ENCODE measurements around the gene CYP26C1.
"Not testable (repeated sequence)": the region's sequence is repeated elsewhere in the genome, so short reads cannot be mapped to it uniquely, and the experiment has no call there.

The CYP26C1 gene

GRCh38 chr10:93079663-93080349 lies 19.2 kb downstream of the CYP26C1 start:
- DNase-seq = no peak

GRCh38 chr10:93080350-93081046 lies 19.9 kb downstream of the CYP26C1 start:
- DNase-seq = peak; percentile 23 to 39

- no peak for DNase-seq
Observed at GRCh38 chr10:93081318-93081717, 20.7 kb downstream of the CYP26C1 start.

DNA sequence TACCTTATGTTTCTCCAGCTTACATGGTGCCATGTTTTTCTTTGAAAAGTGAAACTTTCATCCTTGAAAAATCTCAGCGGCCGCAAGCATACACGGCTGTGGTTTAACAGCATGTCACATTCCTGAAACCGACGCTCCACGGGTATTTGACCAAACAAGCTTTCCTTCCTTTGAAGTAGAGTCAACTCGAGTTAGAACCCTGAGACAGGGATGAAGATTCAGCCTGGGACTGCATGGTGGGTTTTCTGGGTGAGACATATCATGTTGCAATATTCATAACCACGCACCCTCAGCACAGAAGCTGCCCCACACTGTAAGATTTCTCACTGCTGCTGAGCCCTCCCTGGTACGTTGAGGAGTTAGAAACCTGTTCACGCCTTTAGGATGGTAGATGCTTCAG lies 21.2 kb downstream of the CYP26C1 start:
- DNase-seq = no peak

DNA sequence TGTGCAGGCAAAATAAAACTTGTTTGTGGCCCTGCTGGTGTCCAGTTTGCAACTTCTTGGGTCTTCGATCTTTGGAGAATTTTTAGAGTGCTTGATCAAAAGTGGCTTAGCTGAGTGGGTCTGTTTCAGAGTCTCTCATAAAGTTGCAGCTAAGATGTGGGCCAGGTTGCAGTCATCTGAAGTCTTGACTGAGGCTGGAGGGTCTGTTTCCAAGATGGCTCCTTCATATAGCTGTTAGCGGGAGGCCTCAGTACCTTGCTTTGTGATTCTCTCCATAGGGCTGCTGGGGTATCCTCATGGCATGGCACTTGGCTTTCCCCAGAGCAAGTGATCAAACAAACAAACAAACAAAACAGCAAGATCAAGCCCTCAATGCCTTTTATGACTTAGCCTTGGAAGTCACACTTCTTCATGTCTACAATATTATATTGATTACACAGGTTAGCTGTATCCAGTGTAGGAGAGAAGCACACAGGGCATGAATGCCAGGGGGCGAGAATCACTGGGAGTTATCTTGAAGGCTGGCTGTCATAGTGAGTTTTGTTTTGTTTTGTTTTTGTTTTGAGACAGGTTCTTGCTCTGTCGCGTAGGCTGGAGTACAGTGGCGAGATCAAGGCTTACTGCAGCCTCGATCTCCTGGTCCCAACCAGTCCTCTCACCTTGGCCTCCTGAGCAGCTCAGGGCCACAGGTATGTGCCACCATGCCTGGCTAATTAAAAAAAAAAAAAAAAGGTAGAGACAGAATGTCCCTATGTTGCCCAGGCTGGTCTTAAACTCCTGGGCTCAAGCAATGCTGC lies 23.3 kb downstream of the CYP26C1 start:
- no peak for DNase-seq

DNA sequence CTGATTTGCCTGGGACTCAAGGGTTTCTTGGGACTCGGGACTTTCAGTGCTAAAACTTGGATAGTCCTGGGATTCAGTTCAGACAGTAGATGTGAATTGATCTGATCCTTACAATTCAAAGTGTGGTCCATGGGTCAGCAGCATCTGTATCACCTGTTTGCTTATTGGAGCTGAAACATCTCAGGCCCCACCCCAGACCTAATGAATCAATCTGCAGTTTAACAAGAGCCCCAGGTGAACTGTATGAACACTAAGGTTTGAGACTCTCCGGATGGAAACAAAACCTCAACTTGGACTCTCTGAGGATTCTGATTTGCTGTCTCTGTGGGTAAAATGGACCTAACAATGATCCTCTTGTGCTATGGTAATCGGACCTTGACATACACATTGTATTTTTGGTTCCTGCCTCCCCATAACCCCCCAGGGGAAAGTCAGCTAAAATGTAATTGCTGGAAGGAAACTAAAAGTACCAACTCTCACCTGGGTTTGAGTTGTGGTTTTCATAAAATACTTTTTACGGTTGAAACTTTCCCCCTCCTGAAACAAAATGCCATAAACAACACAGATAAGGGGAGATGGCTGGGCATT lies 24.8 kb downstream of the CYP26C1 start:
- no peak for DNase-seq

- no peak for DNase-seq
Observed at GRCh38 chr10:93086289-93086688, 25.7 kb downstream of the CYP26C1 start.

DNA sequence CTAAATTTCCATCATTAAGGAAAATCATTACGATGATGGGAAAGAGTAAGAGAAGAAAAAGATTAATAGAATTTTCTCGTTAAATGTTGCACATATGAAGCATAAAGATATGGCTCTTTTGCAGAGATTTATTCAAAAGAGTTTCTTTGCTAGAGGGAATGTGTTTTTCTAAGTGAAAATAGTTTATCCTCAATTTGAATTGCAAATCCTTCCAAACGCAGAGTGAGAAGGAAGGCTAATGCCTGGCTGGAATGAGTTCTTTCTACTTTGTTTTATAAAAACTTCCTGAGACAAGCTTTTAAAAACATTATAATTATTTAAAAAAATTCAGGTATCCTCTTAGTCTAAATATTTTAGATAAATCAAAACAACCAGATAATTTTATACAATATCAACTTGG lies 27.2 kb downstream of the CYP26C1 start:
- DNase-seq = no peak

GRCh38 chr10:93088466-93088865 lies 27.9 kb downstream of the CYP26C1 start:
- DNase-seq = no peak

DNA sequence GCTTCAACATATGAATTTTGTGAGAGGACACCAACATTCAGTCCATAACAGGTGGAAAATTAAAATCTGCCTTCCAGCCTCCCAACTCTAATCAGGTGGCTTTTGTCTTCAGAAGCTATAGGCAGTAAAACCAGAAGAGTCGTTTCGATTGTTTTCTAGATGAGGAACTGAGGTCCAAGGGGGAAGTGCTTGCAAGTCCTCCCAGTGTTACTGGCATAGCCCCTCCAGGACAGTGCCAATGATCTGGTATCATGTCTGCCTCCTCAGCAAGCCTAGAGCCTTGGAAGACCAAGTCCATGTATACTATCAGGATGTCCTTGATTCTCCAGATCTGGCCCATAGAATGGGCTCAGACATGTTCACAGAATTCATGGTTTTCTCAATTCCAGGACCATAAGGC lies 30.0 kb downstream of the CYP26C1 start:
- no peak for DNase-seq

GRCh38 chr10:93091960-93092359 lies 31.4 kb downstream of the CYP26C1 start:
- no peak for DNase-seq

GRCh38 chr10:93095225-93095624 lies 34.6 kb downstream of the CYP26C1 start:
- no peak for DNase-seq

GRCh38 chr10:93096901-93097300 lies 36.3 kb downstream of the CYP26C1 start:
- DNase-seq = no peak

DNA sequence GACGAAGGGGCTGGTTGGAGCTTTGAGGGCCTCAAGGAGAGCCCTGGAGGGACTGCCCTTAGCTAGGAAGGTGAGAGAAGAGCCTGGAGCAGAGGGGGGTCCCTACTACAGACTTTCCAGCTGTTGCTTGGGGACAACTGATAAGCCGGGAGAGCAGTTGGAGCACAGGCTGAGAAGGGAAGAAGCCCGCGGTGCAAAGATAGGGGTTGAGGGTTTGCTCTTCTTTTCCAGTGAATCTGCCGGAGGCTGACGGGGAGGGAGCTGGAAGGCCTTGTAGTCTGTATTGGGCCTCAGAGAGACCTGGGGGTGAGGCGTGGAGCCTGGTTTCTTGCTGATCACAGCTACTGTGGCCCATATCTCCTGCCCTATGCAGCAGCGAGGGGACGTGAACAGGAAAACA lies 36.8 kb downstream of the CYP26C1 start:
- no peak for DNase-seq

- no peak for DNase-seq
Observed at GRCh38 chr10:93098816-93099215, 38.2 kb downstream of the CYP26C1 start.

GRCh38 chr10:93099670-93100069 lies 39.1 kb downstream of the CYP26C1 start:
- DNase-seq = no peak

DNA sequence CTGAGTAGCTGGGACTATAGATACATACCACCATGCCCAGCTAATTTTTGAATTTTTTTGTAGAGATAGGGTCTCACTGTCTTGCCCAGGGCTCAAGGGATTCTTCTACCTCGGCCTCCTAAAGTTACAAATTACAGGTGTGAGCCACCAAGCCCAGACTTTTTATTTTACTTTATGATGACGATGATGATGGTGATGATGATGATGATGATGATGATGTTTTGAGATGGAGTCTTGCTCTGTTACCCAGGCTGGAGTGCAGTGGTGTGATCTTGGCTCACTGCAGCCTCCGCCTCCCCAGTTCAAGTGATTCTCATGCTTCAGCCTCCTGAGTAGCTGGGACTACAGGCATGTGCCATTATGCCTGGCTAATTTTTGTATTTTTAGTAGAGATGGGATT lies 40.5 kb downstream of the CYP26C1 start:
- not testable (repeated sequence) for DNase-seq

DNA sequence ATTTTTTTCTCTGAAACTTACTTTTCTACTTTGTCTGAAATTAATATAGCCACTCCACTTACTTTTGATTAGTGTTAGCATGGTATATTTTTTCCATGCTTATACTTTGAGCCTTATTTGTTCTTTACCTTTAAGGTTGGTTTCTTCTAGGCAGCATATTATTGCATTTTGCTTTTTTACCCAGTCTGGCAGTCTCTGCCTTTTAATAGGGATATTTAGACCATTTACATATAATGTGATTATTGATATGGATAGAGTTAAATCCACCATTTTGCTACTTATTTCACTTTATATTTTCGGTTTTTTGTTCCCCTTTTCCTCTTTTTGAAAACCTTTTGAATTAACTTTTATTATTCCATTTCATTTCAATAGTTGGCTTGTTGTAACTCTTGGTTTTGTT lies 43.4 kb downstream of the CYP26C1 start:
- DNase-seq = no peak

DNA sequence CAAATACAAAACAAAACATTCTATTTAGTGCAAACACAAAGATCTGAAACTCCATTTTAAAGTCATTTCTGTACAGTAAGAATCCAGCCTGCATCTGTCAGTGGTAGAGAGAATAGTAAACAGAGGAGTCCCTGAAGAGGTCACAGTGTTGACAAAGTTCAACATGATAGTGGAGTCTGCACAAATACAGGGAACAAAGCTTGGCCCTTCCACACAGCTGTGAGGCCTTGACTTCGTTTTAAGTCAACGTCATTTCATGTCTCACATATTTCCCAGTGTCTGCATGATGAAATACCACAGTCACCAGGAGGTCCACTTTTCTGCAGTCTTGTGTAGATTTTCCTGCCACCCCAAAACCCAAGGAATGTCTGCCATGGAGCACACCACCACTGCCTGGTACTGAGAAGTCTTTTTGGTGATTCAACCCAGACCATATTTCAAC lies 46.1 kb downstream of the CYP26C1 start:
- no peak for DNase-seq

- no peak for DNase-seq
Observed at GRCh38 chr10:93110472-93111146, 50.0 kb downstream of the CYP26C1 start.

DNA sequence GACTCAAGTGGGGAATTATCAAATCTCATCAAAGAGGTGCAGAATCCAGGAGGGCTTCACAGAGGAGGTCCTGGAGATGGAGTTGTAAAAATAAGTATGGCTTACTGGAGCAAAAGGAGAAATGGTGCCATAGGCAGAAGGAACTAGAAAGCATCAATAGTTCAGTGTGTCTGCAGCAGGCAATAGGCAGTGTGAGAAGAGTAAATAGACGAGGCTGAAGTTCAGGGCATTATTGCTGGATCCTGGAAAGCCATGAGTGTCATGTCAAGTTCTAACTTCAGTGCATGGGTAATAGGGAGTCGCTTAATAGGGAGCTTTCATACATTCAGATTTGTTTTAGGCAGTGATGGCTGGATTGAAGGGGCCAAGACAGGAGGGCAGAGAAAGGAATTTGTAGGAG lies 52.4 kb downstream of the CYP26C1 start:
- no peak for DNase-seq

DNA sequence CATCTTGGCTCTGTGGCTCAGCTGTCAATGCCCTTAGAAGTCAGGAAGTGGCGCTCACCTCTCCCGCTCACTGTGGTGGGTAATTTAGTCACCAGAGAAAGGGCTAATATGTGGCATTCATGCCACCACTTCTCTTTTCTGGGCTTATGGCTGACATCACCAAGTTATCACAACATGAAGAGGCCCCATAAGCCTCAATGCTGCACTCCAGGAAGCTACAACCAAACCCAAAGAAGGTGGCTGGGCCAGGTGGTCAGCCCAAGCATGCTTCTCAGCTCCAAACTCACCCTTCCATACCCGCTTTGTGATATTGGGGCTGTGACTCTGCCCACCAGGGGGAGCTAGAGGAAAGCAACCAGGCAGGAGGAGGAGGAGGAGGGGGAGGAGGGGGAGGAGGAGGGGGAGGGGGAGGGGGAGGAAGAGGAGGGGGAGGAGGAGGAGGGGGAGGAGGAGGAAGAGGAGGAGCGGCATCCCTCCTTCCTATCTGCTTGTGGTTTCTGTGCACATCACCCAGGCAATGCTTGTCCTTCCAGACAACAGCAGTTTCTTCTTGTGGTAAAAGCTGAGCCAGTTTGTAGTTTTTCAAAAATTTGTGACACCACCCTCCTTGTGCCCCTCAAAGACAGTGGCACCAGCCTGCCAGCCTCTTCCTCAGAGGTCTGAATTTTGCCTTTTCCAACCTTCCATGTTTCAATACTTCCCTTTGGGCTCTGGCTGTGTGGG lies 55.2 kb downstream of the CYP26C1 start:
- peak; percentile 57 to 62 for DNase-seq

Data from stimulated activated CD4-positive, alpha-beta T cell treated with anti-CD3 and anti-CD28 coated beads, Interleukin-4, amount 100 ng/mL, for 4 hours (primary cell).